T-helper 2 cell treated with Interferon-gamma antibody and Interleukin-4, amounts not matched to agents 100 ng/mL and 5 ng/mL, for 36 hours (primary cell): ENCODE results near the gene ATP13A2. TPM values are rescaled to one million over a fixed set of nuclear protein-coding genes. Genes with fewer than 3 reads are reported as not detected.
"Not testable (repeated sequence)": the region's sequence is repeated elsewhere in the genome, so short reads cannot be mapped to it uniquely, and the experiment has no call there.

Source experiments
- intact Hi-C: fragments of 100-400 bp; cut with micrococcal nuclease; formaldehyde crosslinking; loops from one replicate; pipeline ENCODE4 v1.15.1; 2023
- total RNA-seq: library from RNA; stranded (reverse); gene quantifications from 2 replicates; pipeline ENCODE4 v1.2.3, GENCODE V29; 2022

The ATP13A2 gene
- total RNA-seq, 1 donor from 2014 or later, result 48.7 TPM

DNA sequence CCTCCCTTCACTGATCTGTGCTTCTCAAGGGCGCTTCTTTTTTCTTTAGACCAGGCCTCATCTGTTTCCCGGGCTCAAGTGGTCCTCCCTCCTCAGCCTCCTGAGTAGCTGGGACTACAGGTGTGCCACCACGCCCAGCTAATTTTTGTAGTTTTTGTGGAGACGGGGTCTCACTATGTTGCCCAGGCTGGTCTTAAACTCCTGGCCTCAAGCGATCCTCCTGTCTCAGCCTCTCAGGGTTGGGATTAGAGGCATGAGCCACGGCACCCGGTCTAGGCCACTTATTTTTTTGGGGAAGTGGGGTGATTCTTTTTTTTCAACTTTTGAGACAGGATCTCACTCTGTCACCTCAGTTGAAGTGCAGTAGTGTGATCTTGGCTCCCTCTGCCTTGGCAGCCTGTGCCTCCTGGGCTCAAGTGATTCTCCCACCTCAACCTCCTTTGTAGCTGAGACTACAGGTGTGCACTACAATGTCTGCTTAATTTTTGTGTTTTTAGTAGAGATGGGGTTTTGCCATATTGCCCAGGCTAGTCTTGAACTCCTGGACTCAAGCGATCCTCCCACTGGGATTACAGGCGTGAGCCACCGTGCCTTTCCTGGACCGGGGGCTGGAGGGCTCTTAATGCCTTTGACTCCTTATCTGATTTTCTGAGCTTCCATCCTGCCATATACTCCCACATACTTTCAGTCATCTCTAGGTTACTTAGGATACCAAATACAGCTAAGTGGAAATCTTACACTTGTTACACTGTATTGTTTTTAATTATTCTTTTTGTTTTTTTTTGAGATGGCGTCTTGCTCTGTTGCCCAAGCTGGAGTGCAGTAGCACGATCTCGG, 50.2 kb downstream of the ATP13A2 start:
- intact Hi-C loops, result no loop called here

DNA sequence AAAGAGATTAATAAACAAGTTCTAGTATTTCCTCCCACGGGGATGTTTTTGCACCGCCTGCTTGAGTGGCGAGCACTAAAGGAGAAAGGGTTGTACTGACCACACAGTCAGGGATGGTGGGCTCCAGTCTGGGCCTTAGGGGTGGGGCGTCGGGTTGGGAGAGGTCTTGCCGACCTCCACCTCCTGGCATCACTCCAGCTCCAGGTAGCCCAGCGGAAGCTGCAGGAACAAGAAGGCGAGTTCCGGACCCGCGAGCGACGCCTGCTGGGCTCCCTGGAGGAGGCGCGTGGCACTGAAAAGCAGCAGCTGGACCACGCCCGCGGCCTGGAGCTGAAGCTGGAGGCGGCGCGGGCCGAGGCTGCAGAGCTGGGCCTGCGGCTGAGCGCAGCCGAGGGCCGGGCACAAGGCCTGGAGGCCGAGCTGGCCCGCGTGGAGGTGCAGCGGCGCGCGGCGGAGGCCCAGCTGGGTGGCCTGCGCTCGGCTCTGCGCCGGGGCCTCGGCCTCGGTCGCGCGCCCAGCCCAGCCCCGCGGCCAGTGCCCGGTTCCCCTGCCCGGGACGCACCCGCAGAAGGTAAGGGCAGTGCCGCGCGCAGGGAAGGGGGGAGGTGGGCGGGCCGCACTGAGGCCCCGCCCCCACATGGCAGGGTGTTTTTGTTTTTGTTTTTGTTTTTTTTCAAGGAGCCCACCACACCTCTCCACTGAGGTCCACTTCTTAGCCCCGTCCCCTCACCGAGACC, 51.0 kb downstream of the ATP13A2 start:
- intact Hi-C loops, result no loop called here

DNA sequence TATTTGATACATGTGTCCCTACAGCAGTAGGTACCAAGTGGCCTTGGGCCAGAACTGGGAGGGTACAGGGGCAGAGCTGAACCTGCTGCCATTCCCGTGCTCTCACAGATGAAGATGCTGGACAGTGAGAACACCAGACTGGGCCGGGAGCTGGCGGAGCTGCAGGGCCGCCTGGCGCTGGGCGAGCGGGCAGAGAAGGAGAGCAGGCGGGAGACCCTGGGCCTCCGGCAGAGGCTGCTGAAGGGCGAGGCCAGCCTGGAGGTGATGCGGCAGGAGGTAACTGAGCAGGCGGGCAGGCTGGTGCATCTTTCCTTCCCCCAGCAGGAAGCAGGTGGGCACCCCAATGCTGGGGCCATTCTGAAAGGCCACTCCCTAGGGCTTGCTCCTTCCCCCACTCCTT, 53.3 kb downstream of the ATP13A2 start:
- intact Hi-C loops, result no loop called here

DNA sequence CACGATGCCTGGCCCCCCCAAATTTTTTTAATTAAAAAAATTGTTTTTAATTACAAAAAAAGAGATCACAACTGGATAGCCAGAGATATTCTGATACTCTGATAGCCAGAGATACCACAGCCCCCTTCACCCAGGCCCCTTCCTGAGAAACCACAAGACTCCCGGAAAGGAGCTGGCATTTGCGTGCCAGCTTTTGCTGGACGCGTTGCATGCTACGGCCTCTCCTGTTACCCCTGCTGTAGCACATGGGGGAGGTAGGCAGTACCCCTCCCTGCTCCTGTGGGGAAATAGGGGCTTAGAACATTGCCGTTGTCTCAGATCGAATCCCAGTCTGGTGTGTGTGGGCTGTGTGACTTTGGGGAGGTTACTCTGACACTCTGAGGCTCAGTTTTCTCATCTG, 54.0 kb downstream of the ATP13A2 start:
- intact Hi-C loops, result no loop called here

DNA sequence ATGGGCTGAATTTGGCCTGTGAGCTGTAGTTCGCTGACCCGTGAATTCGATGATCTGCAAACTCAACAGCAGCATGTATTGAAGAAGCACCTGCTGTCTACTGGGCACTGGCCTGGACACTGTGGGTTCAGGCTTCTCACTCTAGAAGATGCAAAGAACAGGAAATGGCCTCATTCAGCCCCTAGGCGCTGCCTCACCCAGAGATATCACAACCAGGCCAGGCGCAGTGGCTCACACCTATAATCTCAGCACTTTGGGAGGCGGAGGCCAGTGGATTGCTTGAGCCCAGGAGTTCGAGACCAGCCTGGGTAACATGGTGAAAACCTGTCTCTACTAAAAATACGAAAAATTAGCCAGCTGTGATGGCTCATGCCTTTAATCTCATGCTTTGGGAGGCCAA, 55.0 kb downstream of the ATP13A2 start:
- intact Hi-C loops, result no loop called here

DNA sequence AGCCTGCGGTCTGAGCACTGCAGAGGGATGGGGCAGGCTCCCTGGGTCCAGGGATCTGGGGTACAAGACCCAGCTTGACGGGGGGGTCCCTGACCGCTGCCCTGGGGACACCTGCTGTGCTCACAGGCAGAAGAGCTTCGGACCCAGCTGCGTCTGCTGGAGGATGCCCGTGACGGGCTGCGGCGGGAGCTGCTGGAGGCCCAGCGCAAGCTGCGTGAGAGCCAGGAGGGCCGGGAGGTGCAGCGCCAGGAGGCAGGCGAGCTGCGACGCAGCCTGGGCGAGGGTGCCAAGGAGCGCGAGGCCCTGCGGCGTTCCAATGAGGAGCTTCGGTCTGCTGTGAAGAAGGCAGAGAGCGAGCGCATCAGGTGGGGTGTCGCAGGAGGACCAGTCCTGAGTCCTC, 56.5 kb downstream of the ATP13A2 start:
- intact Hi-C loops, result no loop called here

DNA sequence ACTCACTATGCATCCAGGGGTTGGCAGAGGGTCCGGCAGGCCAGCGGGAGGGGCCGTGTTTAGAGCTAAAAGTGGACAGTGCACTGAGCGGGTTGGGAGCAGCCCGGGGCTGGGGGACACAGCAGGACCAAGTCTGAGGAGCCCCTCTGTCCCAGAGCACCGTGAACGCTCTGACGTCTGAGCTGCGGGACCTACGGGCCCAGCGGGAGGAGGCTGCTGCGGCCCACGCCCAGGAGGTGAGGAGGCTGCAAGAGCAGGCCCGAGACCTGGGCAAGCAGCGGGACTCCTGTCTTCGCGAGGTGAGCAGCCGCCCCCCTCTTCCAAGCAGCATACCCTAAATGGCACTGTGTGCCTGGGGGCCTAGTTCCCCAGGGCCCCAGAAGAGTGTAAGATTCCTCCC, 57.1 kb downstream of the ATP13A2 start:
- intact Hi-C loops, result no loop called here

DNA sequence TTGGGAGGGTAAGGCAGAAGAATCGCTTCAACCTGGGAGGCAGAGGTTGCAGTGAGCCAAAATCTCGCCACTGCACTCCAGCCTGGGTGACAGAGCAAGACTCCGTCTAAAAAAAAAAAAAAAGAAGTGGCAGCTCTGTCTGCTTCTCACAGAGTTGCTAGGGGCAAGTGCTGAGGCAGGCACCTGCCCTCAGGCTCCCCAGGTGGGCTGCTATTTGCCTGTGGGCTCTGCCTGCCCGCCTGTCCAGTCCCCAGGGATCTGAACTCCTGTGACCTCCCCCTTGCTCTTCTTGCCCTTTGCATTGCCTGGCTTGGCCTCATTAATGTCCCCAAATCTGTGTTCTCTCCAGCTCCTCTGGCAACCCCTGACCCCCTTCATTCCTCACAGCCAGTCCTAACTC, 59.4 kb downstream of the ATP13A2 start:
- intact Hi-C loops, result not testable (repeated sequence)

DNA sequence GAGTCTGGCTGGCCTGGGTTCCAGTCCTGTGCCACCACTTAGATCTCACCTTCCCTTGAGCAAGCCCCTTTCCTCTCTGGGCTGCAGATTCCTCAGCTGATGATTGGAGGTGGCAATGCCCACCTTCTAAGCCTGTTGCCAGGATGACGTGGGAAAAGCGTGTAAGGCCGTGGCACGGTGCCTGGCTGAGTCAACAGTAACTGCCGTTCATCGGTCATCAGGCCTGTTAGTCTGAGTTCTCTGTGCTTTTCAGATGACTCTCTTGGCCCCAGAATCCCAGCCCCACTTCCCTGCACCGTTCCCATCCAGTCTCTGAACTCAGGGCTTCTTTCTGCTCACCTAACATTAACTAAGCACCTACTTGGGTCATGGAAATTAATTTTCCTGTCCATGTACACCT, 62.7 kb downstream of the ATP13A2 start:
- intact Hi-C loops, result not testable (repeated sequence)

DNA sequence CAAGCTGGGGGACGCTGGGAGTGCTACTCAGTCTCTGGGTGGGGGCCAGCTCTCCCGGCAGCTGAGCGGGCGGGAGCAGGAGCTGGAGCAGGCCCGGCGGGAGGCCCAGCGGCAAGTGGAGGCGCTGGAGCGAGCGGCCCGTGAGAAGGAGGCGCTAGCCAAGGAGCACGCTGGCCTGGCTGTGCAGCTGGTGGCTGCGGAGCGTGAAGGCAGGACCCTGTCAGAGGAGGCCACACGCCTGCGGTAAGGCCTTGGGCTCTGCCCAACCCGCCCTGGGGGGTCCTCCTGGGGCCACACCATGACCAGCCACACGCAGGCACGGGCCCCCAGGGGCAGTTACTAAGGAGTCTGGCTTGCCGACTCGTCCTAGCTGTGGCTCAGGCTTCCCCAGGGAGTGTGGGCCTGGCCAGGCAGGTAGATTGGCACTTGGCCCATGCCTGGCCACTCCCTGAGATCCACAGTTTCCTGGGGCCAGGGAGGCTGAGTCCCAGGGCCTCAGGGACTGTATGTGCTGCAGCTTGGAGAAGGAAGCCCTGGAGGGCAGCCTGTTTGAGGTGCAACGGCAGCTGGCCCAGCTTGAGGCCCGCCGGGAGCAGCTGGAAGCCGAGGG, 63.3 kb downstream of the ATP13A2 start:
- intact Hi-C loops, result not testable (repeated sequence)

DNA sequence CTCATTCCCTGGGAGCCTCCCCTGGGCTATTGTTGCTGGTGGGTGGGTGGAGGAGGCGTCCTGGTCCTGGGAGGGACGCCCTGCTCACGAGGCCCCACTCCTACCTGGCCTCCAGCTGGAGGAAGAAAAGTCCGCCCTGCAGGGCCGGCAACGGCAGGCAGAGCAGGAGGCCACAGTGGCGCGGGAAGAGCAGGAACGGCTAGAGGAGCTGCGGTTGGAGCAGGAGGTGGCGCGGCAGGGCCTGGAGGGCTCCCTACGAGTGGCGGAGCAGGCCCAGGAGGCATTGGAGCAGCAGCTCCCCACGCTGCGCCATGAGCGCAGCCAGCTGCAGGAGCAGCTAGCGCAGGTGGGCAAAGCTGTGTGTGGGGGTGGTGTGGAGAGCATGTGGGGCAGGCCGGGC, 65.1 kb downstream of the ATP13A2 start:
- intact Hi-C loops, result no loop called here

DNA sequence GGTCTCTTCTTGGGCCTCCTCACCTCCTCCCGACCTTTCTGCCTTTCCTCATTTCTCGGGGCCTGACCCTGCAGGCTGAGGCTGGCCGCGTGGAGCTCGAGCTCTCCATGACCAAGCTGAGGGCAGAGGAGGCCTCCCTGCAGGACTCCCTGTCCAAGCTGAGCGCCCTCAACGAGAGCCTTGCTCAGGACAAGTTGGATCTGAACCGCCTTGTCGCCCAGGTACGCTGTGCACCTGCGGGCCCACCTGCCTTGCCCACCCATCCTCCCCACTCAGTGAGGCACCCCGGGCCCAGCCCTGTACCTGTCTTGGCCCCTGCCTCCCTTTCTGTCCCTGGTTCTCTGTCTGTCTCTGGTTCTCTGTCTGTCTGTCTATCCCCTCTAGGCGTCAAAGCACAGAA, 65.5 kb downstream of the ATP13A2 start:
- intact Hi-C loops, result not testable (repeated sequence)

DNA sequence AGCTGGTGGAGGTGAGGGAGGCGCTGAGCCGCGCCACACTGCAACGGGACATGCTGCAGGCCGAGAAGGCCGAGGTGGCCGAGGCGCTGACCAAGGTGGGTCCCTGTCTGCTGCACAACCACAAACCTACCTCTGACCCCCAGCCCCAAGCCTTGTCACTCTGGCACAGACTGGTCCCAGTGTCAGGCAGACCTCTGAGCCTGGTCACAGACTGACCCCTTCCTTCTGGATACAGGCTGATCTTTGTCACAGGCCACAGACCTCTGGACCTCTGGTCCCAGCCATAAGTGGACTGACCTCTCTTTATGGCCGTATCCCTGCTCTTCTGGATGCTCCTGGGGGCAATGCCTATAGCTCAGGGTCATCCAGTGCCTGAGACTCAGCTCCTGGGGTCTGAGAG, 66.2 kb downstream of the ATP13A2 start:
- intact Hi-C loops, result not testable (repeated sequence)

DNA sequence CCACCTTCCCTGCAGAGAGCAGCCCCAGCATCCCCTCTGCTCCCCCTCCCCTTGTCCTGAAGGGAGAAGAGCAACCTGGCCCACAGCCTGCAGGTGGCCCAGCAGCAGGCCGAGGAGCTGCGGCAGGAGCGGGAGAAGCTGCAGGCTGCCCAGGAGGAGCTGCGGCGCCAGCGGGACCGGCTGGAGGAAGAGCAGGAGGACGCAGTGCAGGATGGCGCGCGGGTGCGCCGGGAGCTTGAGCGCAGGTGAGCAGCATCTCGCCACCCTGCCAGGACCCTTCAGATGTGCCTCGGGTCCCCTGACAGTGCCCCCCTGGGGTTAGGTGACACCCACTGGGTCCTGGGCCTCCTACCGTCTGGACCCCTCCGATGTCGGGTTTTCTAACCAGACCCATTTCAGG, 67.7 kb downstream of the ATP13A2 start:
- intact Hi-C loops, result no loop called here

DNA sequence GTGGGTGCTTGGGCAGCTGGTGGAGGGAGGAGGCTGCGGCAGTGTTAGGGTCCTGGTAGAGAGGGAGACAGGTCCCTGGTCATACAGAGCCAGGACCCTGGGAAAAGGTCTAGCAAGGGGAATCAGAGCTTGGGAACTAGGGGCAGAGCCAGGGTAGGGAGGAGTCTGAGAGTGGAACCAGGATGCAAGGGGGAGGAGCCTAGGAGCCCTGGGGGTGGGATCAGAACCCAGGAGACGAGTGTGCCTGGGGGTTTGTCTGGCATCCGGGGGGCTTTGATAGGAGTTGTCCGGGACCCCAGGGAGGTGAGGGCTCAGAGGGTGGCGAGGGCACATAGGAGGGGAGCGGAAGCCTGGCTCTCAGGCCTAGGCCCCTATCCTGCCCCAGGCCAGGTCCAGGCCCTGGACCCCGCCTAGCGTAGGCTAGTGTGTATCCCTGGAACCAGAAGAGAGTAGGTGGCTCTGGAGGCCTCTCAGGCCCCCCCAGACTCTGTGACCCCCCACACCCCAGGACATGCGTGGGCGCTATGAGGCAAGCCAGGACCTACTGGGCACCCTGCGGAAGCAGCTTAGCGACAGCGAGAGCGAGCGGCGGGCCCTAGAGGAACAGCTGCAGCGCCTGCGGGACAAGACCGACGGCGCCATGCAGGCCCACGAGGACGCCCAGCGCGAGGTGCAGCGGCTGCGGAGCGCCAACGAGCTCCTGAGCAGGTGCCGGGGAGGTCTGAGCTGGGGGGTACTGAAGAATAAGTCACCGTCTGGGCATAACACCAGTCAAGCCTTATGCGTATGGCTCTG, 72.1 kb downstream of the ATP13A2 start:
- intact Hi-C loops, result not testable (repeated sequence)

DNA sequence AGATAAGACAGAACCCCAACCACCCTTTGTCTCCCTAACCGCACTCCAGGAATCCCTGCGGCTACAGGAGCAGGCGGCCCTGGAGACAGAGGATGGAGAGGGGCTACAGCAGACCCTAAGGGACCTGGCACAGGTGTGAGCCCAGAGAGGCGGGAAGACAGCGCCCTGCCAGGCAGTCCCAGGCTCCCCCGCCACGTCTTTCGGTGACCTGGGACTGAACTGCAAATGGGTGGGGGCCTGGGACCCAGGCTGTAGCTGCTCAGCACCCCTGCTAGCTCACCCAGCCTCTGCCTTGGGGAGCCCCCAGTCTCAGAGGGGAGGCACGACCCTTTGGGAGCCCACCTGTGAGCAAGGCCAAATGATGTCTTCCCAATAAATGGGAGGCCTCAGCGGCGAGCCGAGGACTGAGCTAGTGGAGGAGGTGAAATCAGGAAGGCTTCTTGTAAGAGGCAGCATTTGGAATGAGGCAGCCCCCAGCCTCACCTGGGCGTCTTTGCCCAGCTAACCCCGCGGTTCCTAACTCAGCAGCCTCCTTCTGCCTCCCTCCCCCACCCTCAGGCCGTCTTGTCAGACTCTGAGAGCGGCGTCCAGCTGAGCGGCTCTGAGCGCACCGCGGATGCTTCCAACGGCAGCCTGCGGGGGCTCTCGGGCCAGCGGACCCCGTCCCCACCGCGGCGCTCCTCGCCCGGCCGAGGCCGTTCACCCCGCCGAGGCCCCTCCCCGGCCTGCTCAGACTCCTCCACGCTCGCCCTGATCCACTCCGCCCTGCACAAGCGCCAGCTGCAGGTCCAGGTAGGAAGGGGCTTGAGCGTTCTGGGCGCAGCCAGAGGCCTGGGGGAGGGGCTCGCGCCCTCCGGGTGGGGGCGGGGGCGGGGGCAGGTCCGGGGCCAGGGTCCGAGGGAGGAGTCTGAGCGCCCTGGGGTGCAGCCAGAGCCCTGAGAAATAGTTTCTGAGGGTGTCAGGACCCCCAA, 73.1 kb downstream of the ATP13A2 start:
- intact Hi-C loops, result no loop called here

DNA sequence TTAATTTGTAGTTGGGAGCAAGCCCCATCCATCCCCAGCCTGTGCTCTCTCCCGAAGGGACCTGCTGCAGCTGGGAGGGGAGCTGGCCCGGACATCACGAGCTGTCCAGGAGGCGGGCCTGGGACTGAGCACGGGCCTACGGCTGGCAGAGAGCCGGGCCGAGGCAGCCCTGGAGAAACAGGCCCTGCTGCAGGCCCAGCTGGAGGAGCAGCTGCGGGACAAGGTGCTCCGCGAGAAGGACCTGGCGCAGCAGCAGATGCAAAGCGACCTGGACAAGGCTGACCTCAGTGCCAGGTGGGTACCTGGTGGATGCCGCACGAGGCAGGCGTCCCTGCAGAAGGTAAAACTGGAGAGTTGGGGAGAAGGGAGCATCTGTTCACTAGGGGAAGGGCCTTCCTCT, 75.1 kb downstream of the ATP13A2 start:
- intact Hi-C loops, result not testable (repeated sequence)
